IPS-20b (cell line): ENCODE data around the gene GSE1.

Experiments used
- H3K27ac ChIP-seq: one replicate; pipeline ENCODE4 v1.5.1; 2013; ENCODE audit warnings: low read length
- H3K27me3 ChIP-seq: 2 replicates; pipeline ENCODE4 v1.6.1; 2013; ENCODE audit warnings: mild to moderate bottlenecking, low read length, inconsistent platforms; ENCODE audit not compliant: insufficient read depth
- H3K36me3 ChIP-seq: 2 replicates; pipeline ENCODE4 v1.6.1; 2013; ENCODE audit warnings: low read depth, mild to moderate bottlenecking, inconsistent platforms, low read length, moderate library complexity; ENCODE audit not compliant: insufficient read depth
- H3K4me1 ChIP-seq: 2 replicates; pipeline ENCODE4 v1.6.1; 2013; ENCODE audit warnings: mild to moderate bottlenecking, control low read depth, inconsistent platforms, low read length, moderate library complexity; ENCODE audit not compliant: insufficient read depth
- H3K4me3 ChIP-seq: 2 replicates; pipeline ENCODE4 v1.5.1; 2013; ENCODE audit warnings: mild to moderate bottlenecking, low read length, inconsistent platforms
- H3K9ac ChIP-seq: 2 replicates; pipeline ENCODE4 v1.6.1; 2013; ENCODE audit warnings: low read depth, mild to moderate bottlenecking, inconsistent platforms, low read length, moderate library complexity
- H3K9me3 ChIP-seq: 2 replicates; pipeline ENCODE4 v1.6.1; 2013; ENCODE audit warnings: mild to moderate bottlenecking, low read depth, low read length, inconsistent platforms; ENCODE audit not compliant: insufficient read depth

GSE1 gene

DNA sequence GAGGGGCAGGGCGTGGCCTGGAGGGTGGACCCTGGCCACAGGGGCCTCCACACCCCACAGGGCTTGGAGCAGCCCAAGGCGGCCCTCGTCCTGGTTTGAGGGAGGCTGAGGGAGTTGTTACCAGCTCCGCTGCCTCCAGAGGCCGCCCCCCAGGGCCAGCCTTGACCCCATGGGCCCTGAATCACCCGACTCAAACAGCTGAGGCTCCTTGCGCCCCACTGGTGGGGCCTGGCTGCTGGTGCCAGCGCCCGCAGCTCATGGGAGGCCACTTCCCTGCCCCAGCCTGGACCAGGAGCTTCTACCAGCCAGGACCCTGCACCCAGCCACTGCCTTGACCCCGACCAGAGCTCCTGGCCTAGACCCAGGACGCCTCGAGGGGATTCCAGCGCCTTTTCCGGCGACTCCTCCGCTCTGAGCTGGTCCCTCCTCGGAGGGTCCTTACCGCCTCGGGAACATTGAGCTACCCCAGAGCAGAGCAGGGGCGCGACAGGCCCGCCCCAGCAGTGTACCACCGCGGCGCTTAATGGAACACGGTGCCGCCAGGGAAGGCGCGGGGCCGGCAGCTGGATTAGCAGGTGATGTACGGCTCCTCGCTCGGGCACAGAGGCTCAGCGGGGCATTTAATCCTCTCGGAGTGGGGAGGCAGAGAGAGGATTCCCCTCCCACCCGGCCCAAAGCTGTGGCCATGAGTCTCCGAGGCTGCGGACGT is 37.2 kb downstream of the GSE1 start:
- Histone ChIP-seq H3K9ac (no peak overlapping the region), H3K36me3 (peaks cover 26% of the 10 kb centered on the region), H3K27ac (no peak overlapping the region), H3K27me3 (no peaks in the 10 kb centered on the region), H3K9me3 (no peaks in the 10 kb centered on the region), H3K4me3 (no peak overlapping the region), H3K4me1 (no peaks in the 10 kb centered on the region)

DNA sequence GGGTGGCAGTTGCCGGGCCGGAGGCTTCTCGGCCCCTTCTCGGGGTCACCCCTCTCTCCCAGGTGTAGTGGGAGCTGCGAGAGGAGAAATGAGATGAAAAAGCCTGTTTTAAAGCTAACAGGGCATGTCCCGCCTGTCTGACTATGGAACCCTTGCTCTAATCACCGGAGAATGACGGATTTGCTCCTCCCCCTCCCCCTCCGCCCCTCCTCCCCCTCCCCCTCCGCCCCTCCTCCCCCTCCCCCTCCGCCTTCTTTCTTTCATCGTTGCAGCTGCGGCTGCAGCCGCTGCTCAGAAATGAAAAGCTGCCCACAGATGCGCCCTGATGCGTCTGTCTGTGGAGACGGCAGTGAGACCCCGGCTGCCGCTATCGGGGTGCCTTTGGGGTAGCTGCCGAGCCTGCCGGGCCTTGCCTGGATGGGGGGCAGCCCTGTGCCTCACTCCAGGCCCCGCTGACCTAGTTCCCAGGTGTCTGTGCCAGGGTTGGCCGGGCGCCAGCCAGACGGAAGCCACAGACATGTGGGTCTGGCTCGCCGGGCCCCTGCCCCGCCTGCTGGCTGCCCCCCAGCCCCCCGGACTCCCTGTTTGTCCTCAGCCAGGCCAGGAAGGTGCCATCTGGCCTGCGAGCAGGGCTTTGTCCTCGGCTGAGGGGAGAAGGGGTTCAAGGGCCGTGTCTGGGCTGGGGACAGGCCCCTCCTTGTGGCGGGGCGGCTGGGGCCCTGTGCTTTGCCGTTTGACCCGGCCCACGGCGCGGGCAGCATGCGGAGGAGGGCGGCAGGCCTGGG is 37.9 kb downstream of the GSE1 start:
- no peak overlapping the region for H3K9ac ChIP-seq
- no peaks in the 10 kb centered on the region for H3K4me1 ChIP-seq
- peaks cover 34% of the 10 kb centered on the region for H3K36me3 ChIP-seq
- H3K27me3 ChIP-seq = no peaks in the 10 kb centered on the region
- H3K4me3 ChIP-seq = no peak overlapping the region
- H3K9me3 ChIP-seq = no peaks in the 10 kb centered on the region
- no peak overlapping the region for H3K27ac ChIP-seq

DNA sequence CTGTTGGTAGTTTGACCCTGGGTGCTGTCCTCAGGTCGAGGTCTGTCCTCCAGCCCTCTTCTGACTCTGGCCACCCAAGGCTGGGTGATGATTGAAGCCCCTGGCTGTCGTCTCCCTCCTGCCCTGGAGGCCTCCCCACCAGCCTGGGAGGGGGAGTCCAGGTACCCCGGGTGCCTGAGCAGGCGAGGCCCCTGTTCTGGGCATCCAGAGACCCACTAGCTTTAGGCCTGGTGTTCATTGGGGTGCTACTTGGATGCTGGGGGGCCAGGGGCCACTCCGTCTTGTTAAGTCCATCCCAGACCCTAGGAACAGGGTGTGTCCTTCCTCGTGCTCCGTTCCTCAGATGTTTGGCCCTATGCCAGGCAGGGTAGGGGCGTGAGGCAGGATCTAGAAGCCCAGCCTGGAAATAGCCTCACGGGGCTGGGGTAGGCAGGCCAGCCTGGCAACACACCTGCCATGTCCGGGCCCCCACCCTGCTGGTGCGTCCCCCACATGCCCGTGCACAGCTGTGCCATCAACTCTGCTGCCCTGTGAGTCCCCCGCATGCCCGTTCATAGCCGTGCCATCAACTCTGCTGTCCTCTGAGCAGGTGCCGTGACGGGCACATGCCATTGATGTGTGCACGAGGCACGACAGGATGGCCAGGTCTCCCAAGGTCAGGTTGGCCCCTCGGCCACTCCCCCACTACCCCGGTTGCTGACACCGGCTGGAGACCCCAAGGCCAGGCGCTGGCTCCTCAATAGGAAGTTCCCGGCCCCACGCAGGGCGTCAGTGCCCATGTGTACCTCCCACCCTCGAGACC is 38.7 kb downstream of the GSE1 start:
- Histone ChIP-seq H3K4me1 (no peaks in the 10 kb centered on the region), H3K36me3 (peaks cover 42% of the 10 kb centered on the region), H3K9me3 (no peaks in the 10 kb centered on the region), H3K4me3 (no peak overlapping the region), H3K27me3 (no peaks in the 10 kb centered on the region), H3K9ac (no peak overlapping the region), H3K27ac (no peak overlapping the region)

DNA sequence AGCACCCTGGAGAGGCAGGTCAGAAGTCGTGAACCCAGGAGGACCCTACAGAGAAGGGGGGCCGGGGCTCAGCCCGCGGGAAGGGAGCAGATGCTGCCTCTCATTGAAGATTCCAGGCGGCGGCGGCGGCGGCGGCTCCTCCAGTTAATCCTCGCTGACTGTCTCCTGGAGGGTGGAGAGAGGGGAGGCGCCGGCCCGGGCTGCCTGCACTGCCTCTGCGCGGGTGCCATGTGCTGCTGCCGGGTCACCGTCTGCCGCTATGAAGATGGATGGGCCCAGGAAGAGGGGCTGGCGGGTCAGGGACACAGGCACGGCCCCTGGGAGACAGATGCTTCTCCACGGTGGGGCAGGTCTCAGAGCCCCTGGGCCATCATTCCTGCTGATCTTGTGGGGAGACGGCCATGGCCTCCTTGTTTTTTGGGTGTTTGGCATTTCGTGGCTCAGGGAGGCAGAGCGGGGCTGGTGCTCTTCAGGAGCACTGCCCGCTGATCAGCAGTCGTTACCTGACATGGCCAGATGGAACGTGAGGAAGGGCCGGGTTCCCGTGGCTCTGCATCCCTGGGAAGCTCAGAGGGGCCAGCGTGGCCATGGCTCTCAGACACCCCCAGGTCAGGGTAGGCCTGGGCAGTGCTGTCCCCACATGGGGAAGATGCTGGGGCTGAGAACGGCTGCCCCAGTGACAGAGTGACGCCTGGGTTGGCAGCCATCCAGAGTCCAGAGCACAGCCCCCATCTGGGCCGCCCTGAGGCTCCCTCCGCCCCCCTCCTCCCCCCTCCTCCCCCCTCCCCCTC is 39.5 kb downstream of the GSE1 start:
- H3K27ac ChIP-seq = no peak overlapping the region
- H3K4me1 ChIP-seq = no peaks in the 10 kb centered on the region
- no peak overlapping the region for H3K4me3 ChIP-seq
- no peaks in the 10 kb centered on the region for H3K9me3 ChIP-seq
- no peaks in the 10 kb centered on the region for H3K27me3 ChIP-seq
- no peak overlapping the region for H3K9ac ChIP-seq
- H3K36me3 ChIP-seq = peaks cover 50% of the 10 kb centered on the region

DNA sequence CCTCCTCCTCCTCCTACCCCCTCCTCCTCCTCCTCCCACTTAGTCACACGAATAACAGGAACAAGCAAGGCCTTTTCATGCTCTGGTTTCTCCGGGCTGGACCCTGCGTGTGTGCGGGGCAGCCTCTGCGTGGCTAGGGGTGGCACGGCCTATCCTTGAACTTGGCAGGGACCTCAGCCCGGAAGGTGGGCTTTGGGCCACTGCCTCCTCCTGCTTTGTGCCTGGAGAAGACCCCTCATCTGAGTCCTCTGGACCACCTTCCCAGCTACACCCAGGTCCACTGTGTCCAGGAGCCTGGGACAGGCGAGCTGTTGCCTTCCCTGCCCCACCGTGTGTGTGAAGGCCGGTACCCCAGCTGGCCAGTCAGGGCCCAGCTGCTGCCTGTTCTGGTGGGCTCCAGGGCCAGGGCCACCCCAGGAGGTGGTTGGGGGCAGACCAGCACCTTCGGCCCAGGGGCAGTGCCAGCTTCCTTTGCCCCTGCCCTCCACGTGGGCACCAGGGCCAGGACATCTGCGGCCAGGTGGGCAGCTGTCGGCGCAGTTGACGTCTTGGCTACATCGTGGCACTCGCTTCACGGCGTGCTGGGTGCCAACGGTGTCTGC is 40.3 kb downstream of the GSE1 start:
- Histone ChIP-seq H3K36me3 (peaks cover 57% of the 10 kb centered on the region), H3K27me3 (no peaks in the 10 kb centered on the region), H3K9me3 (no peaks in the 10 kb centered on the region), H3K4me1 (no peaks in the 10 kb centered on the region), H3K4me3 (no peak overlapping the region), H3K9ac (no peak overlapping the region), H3K27ac (no peak overlapping the region)

DNA sequence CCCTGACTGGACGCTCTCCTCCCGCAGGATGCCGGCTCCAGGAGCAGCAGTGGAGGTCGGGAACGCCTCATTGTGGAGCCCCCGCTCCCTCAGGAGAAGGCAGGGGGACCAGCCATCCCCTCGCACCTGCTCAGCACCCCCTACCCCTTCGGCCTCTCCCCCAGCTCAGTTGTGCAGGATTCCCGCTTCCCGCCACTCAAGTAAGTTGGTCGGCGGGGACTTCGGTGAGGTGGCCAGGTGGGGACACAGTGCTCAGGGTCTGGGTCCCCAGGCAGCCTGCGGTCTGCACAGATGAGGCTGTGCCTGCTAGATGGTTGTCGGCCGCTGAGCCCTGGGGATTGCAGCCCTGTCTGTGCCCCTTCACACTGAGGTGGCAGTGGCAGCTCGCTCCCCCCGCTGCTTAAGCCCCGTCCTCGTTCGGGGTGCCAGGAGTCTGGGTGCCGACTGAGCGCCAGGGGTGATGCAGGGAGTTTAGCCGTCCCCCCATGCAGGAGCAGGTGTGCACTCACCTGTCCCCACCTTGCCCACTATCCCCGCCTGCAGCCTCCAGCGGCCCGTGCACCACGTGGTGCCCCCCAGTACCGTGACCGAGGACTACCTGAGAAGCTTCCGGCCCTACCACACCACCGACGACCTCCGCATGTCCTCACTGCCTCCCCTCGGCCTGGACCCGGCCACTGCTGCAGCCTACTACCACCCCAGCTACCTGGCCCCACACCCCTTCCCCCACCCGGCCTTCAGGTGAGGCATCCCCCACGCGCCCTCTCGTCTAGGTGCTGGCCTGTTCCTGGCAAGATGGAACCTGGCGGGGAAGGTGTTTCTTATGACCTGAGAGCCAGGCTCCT is 41.4 kb downstream of the GSE1 start:
- no peak overlapping the region for H3K9ac ChIP-seq
- H3K27me3 ChIP-seq = no peaks in the 10 kb centered on the region
- H3K9me3 ChIP-seq = no peaks in the 10 kb centered on the region
- no peak overlapping the region for H3K27ac ChIP-seq
- no peak overlapping the region for H3K4me3 ChIP-seq
- peaks cover 59% of the 10 kb centered on the region for H3K36me3 ChIP-seq
- no peaks in the 10 kb centered on the region for H3K4me1 ChIP-seq

DNA sequence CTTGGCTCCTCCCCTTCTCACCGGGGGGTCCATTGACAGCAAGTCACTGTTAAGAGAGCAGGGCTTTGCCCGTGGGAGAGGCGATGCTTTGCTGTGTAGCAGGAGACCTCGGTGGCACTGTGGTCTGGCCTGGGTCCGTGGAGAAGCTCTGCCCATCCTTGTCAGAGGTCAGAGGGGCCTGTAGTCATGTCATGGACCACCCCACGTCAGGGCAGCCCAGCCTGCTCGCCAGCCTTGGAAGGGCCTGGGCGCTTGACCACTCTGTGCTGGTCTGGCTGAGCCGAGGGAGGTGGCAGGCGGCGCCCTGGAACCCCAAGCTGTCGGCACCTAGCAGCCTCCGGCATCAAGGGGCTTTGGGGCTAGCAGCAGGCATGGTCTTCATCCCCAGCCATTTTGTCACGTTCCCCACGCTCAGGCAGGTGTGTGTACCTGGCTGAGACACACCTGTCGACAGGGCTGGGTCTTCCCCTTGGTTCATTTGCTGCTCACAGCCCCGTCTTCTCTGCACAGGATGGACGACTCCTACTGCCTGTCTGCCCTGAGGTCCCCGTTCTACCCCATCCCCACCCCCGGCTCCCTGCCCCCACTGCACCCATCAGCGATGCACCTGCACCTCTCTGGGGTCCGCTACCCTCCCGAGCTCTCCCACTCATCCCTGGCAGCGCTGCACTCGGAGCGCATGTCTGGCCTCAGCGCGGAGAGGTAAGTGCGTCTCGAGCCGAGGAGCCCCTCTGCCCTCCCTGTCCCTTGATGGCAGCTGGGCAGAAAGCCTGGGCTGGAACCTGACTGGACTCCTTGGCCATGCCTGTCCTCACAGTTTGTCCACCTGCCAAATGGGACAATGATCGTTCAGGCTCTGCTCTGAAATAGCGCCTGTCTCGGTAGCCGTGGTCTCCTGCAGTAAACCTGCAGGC is 42.4 kb downstream of the GSE1 start:
- no peak overlapping the region for H3K4me3 ChIP-seq
- H3K27me3 ChIP-seq = no peaks in the 10 kb centered on the region
- H3K4me1 ChIP-seq = no peaks in the 10 kb centered on the region
- H3K27ac ChIP-seq = no peak overlapping the region
- H3K36me3 ChIP-seq = peaks cover 68% of the 10 kb centered on the region
- no peaks in the 10 kb centered on the region for H3K9me3 ChIP-seq
- H3K9ac ChIP-seq = no peak overlapping the region

DNA sequence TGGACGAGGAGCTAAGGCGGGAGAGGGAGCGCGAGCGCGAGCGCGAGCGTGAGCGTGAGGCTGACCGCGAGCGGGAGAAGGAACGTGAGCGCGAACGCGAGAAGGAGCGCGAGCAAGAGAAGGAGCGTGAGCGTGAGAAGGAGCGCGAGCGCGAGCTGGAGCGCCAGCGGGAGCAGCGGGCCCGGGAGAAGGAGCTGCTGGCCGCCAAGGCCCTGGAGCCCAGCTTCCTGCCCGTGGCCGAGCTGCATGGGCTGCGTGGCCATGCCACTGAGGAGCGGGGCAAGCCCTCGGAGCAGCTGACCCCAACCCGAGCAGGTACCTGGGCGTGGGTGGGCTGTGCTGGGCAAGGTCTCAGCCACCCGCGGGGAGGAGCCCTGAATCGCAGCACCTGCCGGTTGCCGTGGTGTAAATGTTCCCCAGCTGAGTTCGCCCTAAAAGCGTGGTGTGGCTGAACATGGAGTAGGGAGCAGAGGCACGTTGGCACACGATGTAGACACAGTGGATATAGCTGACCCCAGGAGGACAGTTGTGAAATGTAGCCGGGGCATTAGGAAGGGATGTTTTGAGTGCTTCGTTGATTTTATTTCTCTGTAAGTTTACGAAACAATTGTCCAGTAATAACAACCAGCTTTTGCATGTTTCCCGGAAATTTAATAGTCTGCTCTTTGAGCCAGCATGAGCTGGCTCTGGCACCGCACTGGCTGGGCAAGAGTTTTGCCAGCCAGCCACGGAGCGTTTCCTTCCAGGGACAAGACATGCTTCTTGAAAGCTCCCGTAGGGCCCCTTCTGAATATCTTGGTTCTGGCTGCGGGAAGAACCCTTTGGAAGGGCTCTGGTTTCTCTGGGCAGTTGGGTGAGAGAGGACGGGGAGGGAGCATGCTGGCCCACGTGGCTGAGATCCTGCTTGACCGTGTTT is 43.5 kb downstream of the GSE1 start:
- Histone ChIP-seq H3K27ac (no peak overlapping the region), H3K4me1 (no peaks in the 10 kb centered on the region), H3K36me3 (peaks cover 76% of the 10 kb centered on the region), H3K4me3 (no peak overlapping the region), H3K27me3 (no peaks in the 10 kb centered on the region), H3K9ac (no peak overlapping the region), H3K9me3 (no peaks in the 10 kb centered on the region)

DNA sequence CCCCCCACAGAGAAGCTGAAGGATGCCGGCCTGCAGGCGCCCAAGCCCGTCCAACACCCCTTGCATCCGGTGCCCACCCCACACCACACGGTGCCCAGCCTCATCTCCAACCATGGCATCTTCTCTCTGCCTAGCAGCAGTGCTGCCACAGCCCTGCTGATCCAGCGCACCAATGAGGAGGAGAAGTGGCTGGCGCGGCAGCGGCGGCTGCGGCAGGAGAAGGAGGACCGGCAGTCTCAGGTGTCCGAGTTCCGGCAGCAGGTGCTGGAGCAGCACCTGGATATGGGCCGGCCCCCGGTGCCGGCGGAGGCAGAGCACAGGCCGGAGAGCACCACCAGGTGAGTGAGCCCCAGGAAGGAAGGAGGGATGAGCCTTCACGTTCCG is 44.1 kb downstream of the GSE1 start:
- Histone ChIP-seq H3K9me3 (no peaks in the 10 kb centered on the region), H3K4me1 (no peaks in the 10 kb centered on the region), H3K36me3 (peaks cover 83% of the 10 kb centered on the region), H3K4me3 (no peak overlapping the region), H3K9ac (no peak overlapping the region), H3K27ac (no peak overlapping the region), H3K27me3 (no peaks in the 10 kb centered on the region)
